Memory B cell (primary cell): ENCODE data around the gene RNU2-1.
"Not testable (repeated sequence)": the region's sequence is repeated elsewhere in the genome, so short reads cannot be mapped to it uniquely, and the experiment has no call there.

ENCODE experiments used
- ATAC-seq: fragments of 150-1000 bp; cut with Tn5 transposase; 2 replicates; pipeline ENCODE4 v1.10.0; 2021; ENCODE audit warnings: low read depth, mild to moderate bottlenecking, moderate library complexity
- DNase-seq, 2 donors: peaks; one replicate each; pipeline ENCODE4 v3.0.0; 2022; ENCODE audit warnings: low spot score in 2 of 2
- H3K27ac Mint-ChIP-seq: one replicate; pipeline ENCODE4 v1.8.0; 2022; ENCODE audit warnings: mild to moderate bottlenecking, moderate library complexity, mixed read lengths
- H3K27me3 Mint-ChIP-seq: one replicate; pipeline ENCODE4 v1.8.0; 2022; ENCODE audit warnings: mixed read lengths
- H3K36me3 Mint-ChIP-seq: one replicate; pipeline ENCODE4 v1.8.0; 2022; ENCODE audit warnings: mild to moderate bottlenecking, mixed read lengths
- H3K4me1 Mint-ChIP-seq: one replicate; pipeline ENCODE4 v1.8.0; 2022; ENCODE audit warnings: mixed read lengths
- H3K4me3 Mint-ChIP-seq: one replicate; pipeline ENCODE4 v1.8.0; 2022; ENCODE audit warnings: mild to moderate bottlenecking, moderate library complexity, mixed read lengths
- H3K9me3 Mint-ChIP-seq: one replicate; pipeline ENCODE4 v1.8.0; 2022; ENCODE audit warnings: mixed read lengths

The RNU2-1 gene

DNA sequence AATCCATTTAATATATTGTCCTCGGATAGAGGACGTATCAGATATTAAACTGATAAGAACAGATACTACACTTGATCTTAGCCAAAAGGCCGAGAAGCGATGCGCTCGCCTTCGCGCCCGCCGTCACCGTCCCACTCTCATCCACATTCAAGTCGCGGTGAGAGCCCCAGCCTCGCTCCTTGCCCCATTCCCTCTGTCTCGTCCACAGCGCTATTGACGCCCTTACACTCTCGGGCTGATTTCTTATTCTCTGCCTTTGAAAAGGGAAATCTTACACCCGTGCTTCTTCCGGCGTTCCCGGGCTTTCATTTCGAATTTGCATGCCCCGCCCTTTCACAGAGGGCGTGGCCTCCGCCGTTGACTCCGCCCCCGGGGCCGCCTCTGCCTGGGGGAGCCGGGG lies at the start of gene RNU2-1:
TSS of gene RNU2-1 (minus strand) at position 101 of the 400 bp plus-strand sequence.
- not testable (repeated sequence) for H3K9me3 Mint-ChIP-seq, H3K4me1 Mint-ChIP-seq, H3K4me3 Mint-ChIP-seq, H3K36me3 Mint-ChIP-seq, ATAC-seq, DNase-seq, H3K27ac Mint-ChIP-seq, H3K27me3 Mint-ChIP-seq

GRCh38 chr17:43272914-43273313 lies 39.1 kb upstream of the RNU2-1 start:
- not testable (repeated sequence) for H3K27me3 Mint-ChIP-seq, H3K4me3 Mint-ChIP-seq, H3K9me3 Mint-ChIP-seq, H3K4me1 Mint-ChIP-seq, H3K36me3 Mint-ChIP-seq, DNase-seq
- ATAC-seq: peak; percentile 52
- H3K27ac Mint-ChIP-seq: peak overlapping the region; percentile 78

DNA sequence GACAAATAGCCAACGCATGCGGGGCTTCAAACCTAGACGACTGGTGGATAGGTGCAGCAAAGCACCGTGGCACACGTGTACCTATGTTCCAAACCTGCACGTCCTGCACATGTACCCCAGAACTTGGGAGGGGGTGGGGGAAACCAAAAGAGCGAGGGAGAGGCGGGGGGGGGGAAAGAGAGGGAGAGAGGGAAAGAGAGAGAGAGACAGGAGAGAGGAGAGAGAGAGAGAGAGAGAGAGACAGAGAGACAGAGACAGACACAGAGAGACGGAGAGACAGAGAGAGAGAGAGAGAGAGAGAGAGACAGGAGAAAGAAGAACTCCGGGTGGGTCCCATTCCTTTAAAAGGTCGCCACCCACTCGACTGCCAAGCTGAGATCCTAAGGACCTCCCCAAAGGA lies 38.7 kb upstream of the RNU2-1 start:
- Mint-ChIP-seq H3K4me3 (peak overlapping the region; percentile 16), H3K27ac (peak overlapping the region; percentile 78)
- H3K4me1 Mint-ChIP-seq, H3K36me3 Mint-ChIP-seq, H3K9me3 Mint-ChIP-seq, H3K27me3 Mint-ChIP-seq, ATAC-seq: not testable (repeated sequence)
- DNase-seq: peak in 1 of 2 donors; percentile 3

- H3K27me3 Mint-ChIP-seq, H3K4me1 Mint-ChIP-seq, H3K4me3 Mint-ChIP-seq, H3K36me3 Mint-ChIP-seq, H3K27ac Mint-ChIP-seq, DNase-seq, H3K9me3 Mint-ChIP-seq: not testable (repeated sequence)
- ATAC-seq: peak; percentile 51
These were observed 37.1 kb upstream of the RNU2-1 start for GRCh38 chr17:43270552-43271504.

DNA sequence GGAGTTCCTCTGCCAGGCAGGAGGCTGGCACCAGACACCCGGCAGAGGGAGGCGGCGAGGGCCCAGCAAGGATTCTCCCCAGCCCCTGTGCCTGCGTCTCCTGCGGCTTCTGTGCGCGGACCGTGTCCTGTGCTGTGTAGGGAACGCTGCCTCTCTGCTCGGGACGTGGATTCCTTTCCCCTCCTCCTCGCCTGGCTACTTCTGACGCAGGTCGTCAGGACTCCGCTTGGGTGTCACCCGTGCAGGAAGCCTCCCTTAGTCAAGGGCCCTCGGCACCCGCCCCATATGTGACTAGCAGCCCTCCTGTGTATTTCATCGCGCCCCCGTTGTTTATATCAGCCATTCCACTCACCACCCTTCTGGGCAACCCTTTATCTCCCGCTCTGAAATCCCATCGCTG lies 12.7 kb upstream of the RNU2-1 start:
- H3K36me3 Mint-ChIP-seq, H3K4me3 Mint-ChIP-seq, H3K4me1 Mint-ChIP-seq, H3K27ac Mint-ChIP-seq, H3K27me3 Mint-ChIP-seq, ATAC-seq, H3K9me3 Mint-ChIP-seq: not testable (repeated sequence)
- peak; percentile 67 to 88 for DNase-seq

DNA sequence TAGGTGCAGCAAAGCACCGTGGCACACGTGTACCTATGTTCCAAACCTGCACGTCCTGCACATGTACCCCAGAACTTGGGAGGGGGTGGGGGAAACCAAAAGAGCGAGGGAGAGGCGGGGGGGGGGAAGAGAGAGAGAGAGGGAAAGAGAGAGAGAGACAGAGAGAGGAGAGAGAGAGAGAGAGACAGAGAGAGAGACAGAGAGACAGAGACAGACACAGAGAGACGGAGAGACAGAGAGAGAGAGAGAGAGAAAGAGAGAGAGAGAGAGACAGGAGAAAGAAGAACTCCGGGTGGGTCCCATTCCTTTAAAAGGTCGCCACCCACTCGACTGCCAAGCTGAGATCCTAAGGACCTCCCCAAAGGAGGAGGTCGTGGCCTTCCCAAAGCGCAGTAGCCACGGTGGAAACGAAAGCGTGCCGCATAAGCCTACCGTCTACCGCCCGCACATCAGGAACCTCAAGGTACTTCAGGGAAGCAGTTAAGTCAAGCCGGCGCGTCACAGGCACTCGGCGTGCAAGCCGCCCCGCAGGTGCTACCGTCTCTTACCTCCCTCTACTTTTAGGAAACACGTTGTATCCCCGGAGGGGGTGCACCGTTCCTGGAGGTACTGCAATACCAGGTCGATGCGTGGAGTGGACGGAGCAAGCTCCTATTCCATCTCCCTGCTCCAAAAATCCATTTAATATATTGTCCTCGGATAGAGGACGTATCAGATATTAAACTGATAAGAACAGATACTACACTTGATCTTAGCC lies 7.0 kb upstream of the RNU2-1 start:
- not testable (repeated sequence) for DNase-seq, H3K4me1 Mint-ChIP-seq, H3K9me3 Mint-ChIP-seq, H3K4me3 Mint-ChIP-seq, H3K27ac Mint-ChIP-seq, H3K36me3 Mint-ChIP-seq, H3K27me3 Mint-ChIP-seq
- ATAC-seq: peak; percentile 53

DNA sequence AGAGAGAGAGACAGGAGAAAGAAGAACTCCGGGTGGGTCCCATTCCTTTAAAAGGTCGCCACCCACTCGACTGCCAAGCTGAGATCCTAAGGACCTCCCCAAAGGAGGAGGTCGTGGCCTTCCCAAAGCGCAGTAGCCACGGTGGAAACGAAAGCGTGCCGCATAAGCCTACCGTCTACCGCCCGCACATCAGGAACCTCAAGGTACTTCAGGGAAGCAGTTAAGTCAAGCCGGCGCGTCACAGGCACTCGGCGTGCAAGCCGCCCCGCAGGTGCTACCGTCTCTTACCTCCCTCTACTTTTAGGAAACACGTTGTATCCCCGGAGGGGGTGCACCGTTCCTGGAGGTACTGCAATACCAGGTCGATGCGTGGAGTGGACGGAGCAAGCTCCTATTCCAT lies 5.8 kb upstream of the RNU2-1 start:
- not testable (repeated sequence) for H3K4me1 Mint-ChIP-seq
- peak; percentile 54 for ATAC-seq

DNA sequence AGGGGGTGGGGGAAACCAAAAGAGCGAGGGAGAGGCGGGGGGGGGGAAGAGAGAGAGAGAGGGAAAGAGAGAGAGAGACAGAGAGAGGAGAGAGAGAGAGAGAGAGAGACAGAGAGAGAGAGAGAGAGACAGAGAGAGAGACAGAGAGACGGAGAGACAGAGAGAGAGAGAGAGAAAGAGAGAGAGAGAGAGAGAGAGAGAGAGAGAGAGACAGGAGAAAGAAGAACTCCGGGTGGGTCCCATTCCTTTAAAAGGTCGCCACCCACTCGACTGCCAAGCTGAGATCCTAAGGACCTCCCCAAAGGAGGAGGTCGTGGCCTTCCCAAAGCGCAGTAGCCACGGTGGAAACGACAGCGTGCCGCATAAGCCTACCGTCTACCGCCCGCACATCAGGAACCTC lies 514 bp downstream of the RNU2-1 start:
- not testable (repeated sequence) for H3K4me3 Mint-ChIP-seq, H3K27ac Mint-ChIP-seq, DNase-seq, H3K36me3 Mint-ChIP-seq, ATAC-seq, H3K27me3 Mint-ChIP-seq, H3K4me1 Mint-ChIP-seq, H3K9me3 Mint-ChIP-seq

More for the DNA sequence above, 5.8 kb upstream of the RNU2-1 start:
- not testable (repeated sequence) for H3K27me3 Mint-ChIP-seq, H3K4me3 Mint-ChIP-seq, H3K36me3 Mint-ChIP-seq, H3K27ac Mint-ChIP-seq, H3K9me3 Mint-ChIP-seq, DNase-seq

DNA sequence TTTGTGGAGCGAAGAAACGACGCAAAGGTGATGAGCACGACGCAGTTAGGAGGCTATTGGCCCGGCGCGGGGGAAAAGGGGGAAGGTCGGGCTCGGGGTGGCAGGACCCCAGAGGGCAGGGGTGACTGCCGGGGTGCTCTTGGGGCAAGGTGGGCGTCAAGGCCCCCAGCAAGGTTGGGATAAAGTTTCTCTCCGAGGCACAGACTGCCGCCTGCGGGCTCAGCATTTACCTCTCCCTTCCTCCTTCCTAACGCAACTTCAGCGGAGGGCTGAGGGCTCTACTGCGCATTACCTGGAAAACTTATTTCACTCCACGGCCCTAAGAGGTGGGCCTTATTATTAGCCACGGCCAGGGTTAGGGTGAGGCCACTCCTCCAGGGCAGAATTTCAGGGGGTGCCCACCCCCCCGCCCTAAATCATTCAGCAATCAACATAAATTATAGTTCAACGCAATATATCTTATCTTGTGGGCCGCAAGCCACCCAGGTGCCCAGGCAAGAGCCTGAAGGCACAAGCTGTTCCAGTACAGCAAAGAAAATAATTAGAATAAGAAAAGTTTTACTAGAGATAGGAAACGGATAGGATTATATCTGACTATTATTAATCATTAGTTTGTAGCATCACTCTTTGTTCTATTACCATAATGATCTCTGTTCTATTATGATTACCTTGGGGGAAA lies 1.6 kb downstream of the RNU2-1 start:
- not testable (repeated sequence) for H3K27me3 Mint-ChIP-seq, H3K9me3 Mint-ChIP-seq, H3K4me3 Mint-ChIP-seq, H3K4me1 Mint-ChIP-seq, H3K27ac Mint-ChIP-seq, ATAC-seq, H3K36me3 Mint-ChIP-seq
- peak in 1 of 2 donors; percentile 48 for DNase-seq

DNA sequence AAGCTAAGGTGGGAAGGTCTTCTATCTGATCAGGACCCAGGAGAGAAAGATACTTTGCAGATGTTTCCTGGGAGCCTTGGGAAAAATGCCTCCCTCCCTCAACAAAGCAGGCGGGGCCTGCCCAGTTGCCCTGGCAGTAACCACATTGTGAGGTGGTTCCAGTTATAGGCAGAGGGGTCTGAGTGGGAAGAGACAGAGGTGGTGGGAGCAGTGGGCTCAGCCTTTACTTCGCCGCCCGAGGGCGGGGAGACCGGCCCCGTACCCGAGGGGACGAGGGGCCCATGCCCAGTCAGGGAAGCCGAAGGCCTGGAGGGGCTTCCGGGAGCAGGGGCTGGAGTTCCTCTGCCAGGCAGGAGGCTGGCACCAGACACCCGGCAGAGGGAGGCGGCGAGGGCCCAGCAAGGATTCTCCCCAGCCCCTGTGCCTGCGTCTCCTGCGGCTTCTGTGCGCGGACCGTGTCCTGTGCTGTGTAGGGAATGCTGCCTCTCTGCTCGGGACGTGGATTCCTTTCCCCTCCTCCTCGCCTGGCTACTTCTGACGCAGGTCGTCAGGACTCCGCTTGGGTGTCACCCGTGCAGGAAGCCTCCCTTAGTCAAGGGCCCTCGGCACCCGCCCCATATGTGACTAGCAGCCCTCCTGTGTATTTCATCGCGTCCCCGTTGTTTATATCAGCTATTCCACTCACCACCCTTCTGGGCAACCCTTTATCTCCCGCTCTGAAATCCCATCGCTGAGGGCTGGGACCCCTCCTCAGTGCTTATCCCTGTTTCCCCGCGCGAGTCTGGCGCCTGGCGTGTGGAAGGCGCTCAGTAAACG lies 2.4 kb downstream of the RNU2-1 start:
- not testable (repeated sequence) for DNase-seq, H3K36me3 Mint-ChIP-seq, H3K27ac Mint-ChIP-seq, ATAC-seq, H3K9me3 Mint-ChIP-seq, H3K4me1 Mint-ChIP-seq, H3K4me3 Mint-ChIP-seq, H3K27me3 Mint-ChIP-seq

- DNase-seq, H3K36me3 Mint-ChIP-seq, H3K27ac Mint-ChIP-seq, H3K9me3 Mint-ChIP-seq, H3K27me3 Mint-ChIP-seq, H3K4me3 Mint-ChIP-seq, H3K4me1 Mint-ChIP-seq, ATAC-seq: not testable (repeated sequence)
These were observed 5.6 kb downstream of the RNU2-1 start, which contains the start of gene CCDC200 for GRCh38 chr17:43228020-43228782. Gene CCDC200 (minus strand): TSS chr17:43228623. CDS start chr17:43228554, 69 bp downstream.

DNA sequence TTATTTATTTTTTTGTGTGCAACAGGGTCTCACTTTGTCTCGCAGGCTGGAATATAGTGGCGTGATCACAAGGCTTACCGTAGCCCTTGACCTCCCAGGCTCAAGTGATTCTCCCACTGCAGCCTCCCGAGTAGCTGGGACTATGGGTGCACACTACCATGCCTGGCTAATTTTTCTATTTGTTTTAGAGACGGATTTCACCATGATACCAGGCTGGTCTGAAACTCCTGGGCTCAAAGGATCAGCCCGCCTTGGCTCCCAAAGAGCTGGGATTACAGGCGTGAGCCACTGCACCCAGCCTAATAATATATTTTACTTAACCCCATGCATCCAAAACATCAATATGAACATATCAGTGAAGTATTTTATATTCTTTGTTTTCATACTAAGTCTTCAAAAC lies 7.4 kb downstream of the RNU2-1 start:
- Mint-ChIP-seq H3K4me1 (peaks cover 4% of the 10 kb centered on the region), H3K9me3 (no peaks in the 10 kb centered on the region), H3K27ac (no peak overlapping the region), H3K4me3 (no peak overlapping the region), H3K36me3 (peaks cover 3% of the 10 kb centered on the region), H3K27me3 (no peaks in the 10 kb centered on the region)
- DNase-seq (no peak), ATAC-seq (no peak)
